Testis (tissue), 5 donors: ENCODE data around the gene CFL1. TPM values are rescaled to one million over a fixed set of nuclear protein-coding genes. Genes with fewer than 3 reads are reported as not detected.
A peak's percentile ranks its signal among the peaks of the same experiment; 100 is the strongest.

Experiments used
- DNase-seq: peaks from one replicate; pipeline ENCODE4 v3.0.0-alpha.2; 2019
- H3K27ac ChIP-seq, 2 donors: fragments of 200-600 bp; sonication (generic); one replicate each; pipeline ENCODE4 v1.5.1; 2019
- H3K27me3 ChIP-seq: fragments of 200-600 bp; sonication (generic); one replicate; pipeline ENCODE4 v1.5.1; 2019
- H3K36me3 ChIP-seq: fragments of 200-600 bp; sonication (generic); one replicate; pipeline ENCODE4 v1.5.1; 2017; ENCODE audit warnings: low read depth; ENCODE audit errors: missing control alignments
- H3K4me1 ChIP-seq: fragments of 200-600 bp; sonication (generic); one replicate; pipeline ENCODE4 v1.5.1; 2019
- H3K4me3 ChIP-seq, 2 donors: fragments of 200-600 bp; sonication (generic); one replicate each; pipeline ENCODE4 v1.5.1; 2017 to 2019
- H3K9me3 ChIP-seq: fragments of 200-600 bp; sonication (generic); one replicate; pipeline ENCODE4 v1.5.1; 2017
- CTCF ChIP-seq, 3 experiments: fragments of 450-650 bp in 2 of 3; fragments of 200-600 bp in 1 of 3; sonication (generic) in 1 of 3; IDR thresholded peaks; one replicate each; pipeline ENCODE4 v1.5.1; 2016 to 2019; ENCODE audit warnings: antibody characterized with exemption in 3 of 3, mild to moderate bottlenecking in 2 of 3, moderate library complexity in 1 of 3
- POLR2A ChIP-seq: fragments of 450-650 bp; IDR thresholded peaks from one replicate; pipeline ENCODE4 v1.6.1; 2017; ENCODE audit warnings: antibody characterized with exemption, mild to moderate bottlenecking, moderate library complexity
- WGBS, 2 donors: methylation state at CpG; one replicate each; pipeline ENCODE4 v1.1.5; 2018; 5-methylcytosine and 5-hydroxymethylcytosine counted together
- intact Hi-C: fragments of 100-400 bp; cut with DNase I; formaldehyde crosslinking; loops from one replicate; pipeline ENCODE4 v1.15.1; 2023; ENCODE audit warnings: low total_unique reads
- long read RNA-seq, 2 donors: transcript quantifications; one replicate each; lab custom pipeline, GENCODE V29; 2026
- polyA plus RNA-seq: library from polyadenylated mRNA; stranded (reverse); fragments of 350-450 nt; fragmentation: Illumina TruSeq; extraction: RNeasy Lipid Tissue Mini Kit (QIAGEN cat#74804); gene quantifications from one replicate; pipeline ENCODE4 v1.2.3, GENCODE V29; 2014; ENCODE audit warnings: low read depth, low replicate concordance; ENCODE audit not compliant: insufficient read depth
- total RNA-seq, 2 donors: library from RNA; depleted of rRNA; stranded (reverse); fragments of >200 nt; gene quantifications; one replicate each; pipeline ENCODE4 v1.2.3, GENCODE V29; 2016

Gene CFL1
- total RNA-seq (100 to 1,000 TPM; 522 to 570 TPM), polyA plus RNA-seq (647 TPM)
- long read RNA-seq, donor 1, transcript CFL1-201 (4 exons, 1,234 nt), result major isoform, 360 of 428 reads
- long read RNA-seq, donor 1, transcript CFL1-210 (2 exons, 1,509 nt), result minor isoform, 16 of 428 reads
- long read RNA-seq, donor 1, transcript CFL1-209 (3 exons, 647 nt), result minor isoform, 34 of 428 reads
- long read RNA-seq, donor 1, partial matches to known transcripts, result 13 of 428 reads
- long read RNA-seq, donor 1, other reads (novel, unspliced or antisense), result 0 of 428 reads
- long read RNA-seq, donor 2, transcript CFL1-210 (2 exons, 1,509 nt), result minor isoform, 9 of 318 reads
- long read RNA-seq, donor 2, transcript CFL1-201 (4 exons, 1,234 nt), result major isoform, 282 of 318 reads
- long read RNA-seq, donor 2, transcript CFL1-209 (3 exons, 647 nt), result minor isoform, 7 of 318 reads
- long read RNA-seq, donor 2, partial matches to known transcripts, result 14 of 318 reads
- long read RNA-seq, donor 2, other reads (novel, unspliced or antisense), result 5 of 318 reads

GRCh38 chr11:65857853-65858680 lies at the start of gene CFL1:
Gene CFL1, minus strand, starts transcription at chr11:65858180. Its CDS starts 81 bp downstream, at chr11:65858099.
- Histone ChIP-seq H3K36me3 (no peaks in the 10 kb centered on the region), H3K9me3 (no peaks in the 10 kb centered on the region), H3K27ac (peak within 1 kb of the TSS; percentile 88 to 94), H3K4me3 (peak within 1 kb of the TSS; percentile 85 to 97), H3K27me3 (no peaks in the 10 kb centered on the region), H3K4me1 (peaks cover 13% of the 10 kb centered on the region)
- intact Hi-C loops, result no loop called here
- peak; percentile 85 for TF ChIP-seq POLR2A
- peak in 1 of 3 experiments; percentile 0 for TF ChIP-seq CTCF (IDR thresholded peaks at IDR 0.05)
- peak; percentile 98 for DNase-seq
- WGBS, 2 donors, result 1% methylated on average over 25 to 90 of the region's 92 CpGs

GRCh38 chr11:65906602-65907001 lies 48.6 kb upstream of the CFL1 start:
- Histone ChIP-seq H3K4me1 (peaks cover 4% of the 10 kb centered on the region), H3K9me3 (no peaks in the 10 kb centered on the region), H3K27ac (no peak overlapping the region), H3K36me3 (no peaks in the 10 kb centered on the region), H3K27me3 (no peaks in the 10 kb centered on the region), H3K4me3 (no peak overlapping the region)
- WGBS, 2 donors, result 91 to 92% methylated on average over 5 of the region's 5 CpGs
- intact Hi-C loops, result no loop called here
- DNase-seq, result no peak
- TF ChIP-seq CTCF (IDR thresholded peaks at IDR 0.05) (no peak), POLR2A (no peak)

- no peaks in the 10 kb centered on the region for H3K36me3 ChIP-seq
- 85 to 88% methylated on average over 8 of the region's 8 CpGs for WGBS, 2 donors
- H3K4me3 ChIP-seq, result no peak overlapping the region
- no peak overlapping the region for H3K27ac ChIP-seq
- no peak for TF ChIP-seq POLR2A
- no peak for TF ChIP-seq CTCF (IDR thresholded peaks at IDR 0.05)
- H3K4me1 ChIP-seq, result peaks cover 8% of the 10 kb centered on the region
- no peaks in the 10 kb centered on the region for H3K9me3 ChIP-seq
- no peaks in the 10 kb centered on the region for H3K27me3 ChIP-seq
- intact Hi-C loops, result no loop called here
- no peak for DNase-seq
Observed at GRCh38 chr11:65903715-65904114, 45.7 kb upstream of the CFL1 start.

GRCh38 chr11:65903068-65903481 lies 45.1 kb upstream of the CFL1 start:
- DNase-seq, result no peak
- peaks cover 8% of the 10 kb centered on the region for H3K4me1 ChIP-seq
- no peak overlapping the region for H3K27ac ChIP-seq
- H3K9me3 ChIP-seq, result no peaks in the 10 kb centered on the region
- H3K4me3 ChIP-seq, result no peak overlapping the region
- no peaks in the 10 kb centered on the region for H3K36me3 ChIP-seq
- no peaks in the 10 kb centered on the region for H3K27me3 ChIP-seq
- WGBS, 2 donors, result 51 to 57% methylated on average over 3 to 4 of the region's 5 CpGs
- intact Hi-C loops, result no loop called here
- TF ChIP-seq POLR2A (no peak), CTCF (IDR thresholded peaks at IDR 0.05) (no peak)
